GM10266 (cell line): ENCODE data around the gene PCDHGA5.
"Not testable (repeated sequence)": the region's sequence is repeated elsewhere in the genome, so short reads cannot be mapped to it uniquely, and the experiment has no call there.

Experiments used
- DNase-seq: peaks from one replicate; pipeline ENCODE4 v3.0.0; 2012; ENCODE audit errors: extremely low spot score
- TF ChIP-seq, protein P1 (sequence below): IDR thresholded peaks from 2 replicates; pipeline ENCODE4 v1.5.1; 2012; ENCODE audit warnings: mild to moderate bottlenecking, low read depth; ENCODE audit not compliant: control insufficient read depth, insufficient read depth; ENCODE audit errors: missing control alignments

PCDHGA5 gene

DNA sequence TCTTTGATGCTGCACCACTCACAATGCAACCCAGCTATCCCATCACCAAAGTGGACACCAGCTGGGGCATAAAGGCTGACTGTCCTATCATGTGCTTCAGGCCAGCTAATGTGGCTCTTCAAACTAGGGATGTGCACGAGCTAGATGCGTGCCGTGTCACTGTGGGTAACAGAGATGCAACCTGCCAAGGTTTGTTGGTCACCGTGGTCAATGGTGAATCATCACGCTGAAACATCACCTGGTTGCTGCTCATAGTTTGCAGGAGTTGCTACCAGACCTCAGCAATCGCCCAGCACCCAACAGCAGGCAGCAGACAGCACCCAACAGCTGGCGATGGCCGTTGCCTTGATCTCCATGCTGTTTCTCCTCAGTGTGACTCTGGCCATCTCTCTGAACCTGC, 35.7 kb upstream of the PCDHGA5 start:
- TF ChIP-seq, protein P1, sequence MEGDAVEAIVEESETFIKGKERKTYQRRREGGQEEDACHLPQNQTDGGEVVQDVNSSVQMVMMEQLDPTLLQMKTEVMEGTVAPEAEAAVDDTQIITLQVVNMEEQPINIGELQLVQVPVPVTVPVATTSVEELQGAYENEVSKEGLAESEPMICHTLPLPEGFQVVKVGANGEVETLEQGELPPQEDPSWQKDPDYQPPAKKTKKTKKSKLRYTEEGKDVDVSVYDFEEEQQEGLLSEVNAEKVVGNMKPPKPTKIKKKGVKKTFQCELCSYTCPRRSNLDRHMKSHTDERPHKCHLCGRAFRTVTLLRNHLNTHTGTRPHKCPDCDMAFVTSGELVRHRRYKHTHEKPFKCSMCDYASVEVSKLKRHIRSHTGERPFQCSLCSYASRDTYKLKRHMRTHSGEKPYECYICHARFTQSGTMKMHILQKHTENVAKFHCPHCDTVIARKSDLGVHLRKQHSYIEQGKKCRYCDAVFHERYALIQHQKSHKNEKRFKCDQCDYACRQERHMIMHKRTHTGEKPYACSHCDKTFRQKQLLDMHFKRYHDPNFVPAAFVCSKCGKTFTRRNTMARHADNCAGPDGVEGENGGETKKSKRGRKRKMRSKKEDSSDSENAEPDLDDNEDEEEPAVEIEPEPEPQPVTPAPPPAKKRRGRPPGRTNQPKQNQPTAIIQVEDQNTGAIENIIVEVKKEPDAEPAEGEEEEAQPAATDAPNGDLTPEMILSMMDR: no peak
- no peak for DNase-seq

GRCh38 chr5:141330299-141331080, 33.5 kb upstream of the PCDHGA5 start, which contains the start of gene PCDHGA1:
Gene PCDHGA1 (plus strand): TSS chr5:141330514.
- DNase-seq: no peak
- TF ChIP-seq, protein P1: peak; percentile 29

- not testable (repeated sequence) for DNase-seq
Measured at GRCh38 chr5:141332571-141332970, 31.4 kb upstream of the PCDHGA5 start.

DNA sequence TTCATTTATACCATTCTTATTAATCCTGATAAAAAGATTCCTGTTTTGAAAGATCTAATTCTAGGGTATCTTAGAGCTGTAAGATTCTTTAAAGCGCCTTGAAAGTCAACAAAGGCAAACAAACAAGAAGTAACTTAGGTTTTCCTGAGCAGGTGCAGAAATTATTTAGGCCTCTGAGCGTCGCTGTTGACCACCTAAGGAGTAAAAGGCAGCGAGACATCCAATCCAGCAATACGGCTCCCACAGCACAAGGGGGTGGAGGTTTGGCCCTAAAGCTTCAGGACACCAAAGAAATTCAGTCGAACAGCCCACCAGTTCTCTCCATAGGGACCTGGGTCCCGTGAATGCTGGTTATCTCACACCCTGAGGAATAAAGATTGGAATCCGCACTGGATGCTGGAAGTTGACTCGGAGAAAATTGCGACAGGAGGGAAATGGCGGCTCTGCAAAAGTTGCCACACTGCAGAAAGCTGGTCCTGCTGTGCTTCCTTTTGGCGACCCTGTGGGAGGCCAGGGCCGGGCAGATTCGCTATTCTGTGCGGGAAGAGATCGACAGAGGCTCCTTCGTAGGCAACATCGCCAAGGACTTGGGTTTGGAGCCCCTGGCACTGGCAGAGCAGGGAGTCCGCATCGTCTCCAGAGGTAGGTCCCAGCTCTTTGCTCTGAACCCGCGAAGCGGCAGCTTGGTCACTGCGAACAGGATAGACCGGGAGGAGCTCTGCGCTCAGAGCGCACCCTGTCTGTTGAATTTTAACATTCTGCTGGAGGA, 25.2 kb upstream of the PCDHGA5 start, which contains the start of gene PCDHGA2:
TSS of gene PCDHGA2 (plus strand) at position 223 of the 769 bp plus-strand sequence.
- DNase-seq: peak; percentile 55
- TF ChIP-seq, protein P1: peak; percentile 30

- not testable (repeated sequence) for DNase-seq
Measured at GRCh38 chr5:141340781-141341354, 23.1 kb upstream of the PCDHGA5 start.

GRCh38 chr5:141342773-141343172, 21.2 kb upstream of the PCDHGA5 start:
- DNase-seq: no peak
- TF ChIP-seq, protein P1: no peak

DNA sequence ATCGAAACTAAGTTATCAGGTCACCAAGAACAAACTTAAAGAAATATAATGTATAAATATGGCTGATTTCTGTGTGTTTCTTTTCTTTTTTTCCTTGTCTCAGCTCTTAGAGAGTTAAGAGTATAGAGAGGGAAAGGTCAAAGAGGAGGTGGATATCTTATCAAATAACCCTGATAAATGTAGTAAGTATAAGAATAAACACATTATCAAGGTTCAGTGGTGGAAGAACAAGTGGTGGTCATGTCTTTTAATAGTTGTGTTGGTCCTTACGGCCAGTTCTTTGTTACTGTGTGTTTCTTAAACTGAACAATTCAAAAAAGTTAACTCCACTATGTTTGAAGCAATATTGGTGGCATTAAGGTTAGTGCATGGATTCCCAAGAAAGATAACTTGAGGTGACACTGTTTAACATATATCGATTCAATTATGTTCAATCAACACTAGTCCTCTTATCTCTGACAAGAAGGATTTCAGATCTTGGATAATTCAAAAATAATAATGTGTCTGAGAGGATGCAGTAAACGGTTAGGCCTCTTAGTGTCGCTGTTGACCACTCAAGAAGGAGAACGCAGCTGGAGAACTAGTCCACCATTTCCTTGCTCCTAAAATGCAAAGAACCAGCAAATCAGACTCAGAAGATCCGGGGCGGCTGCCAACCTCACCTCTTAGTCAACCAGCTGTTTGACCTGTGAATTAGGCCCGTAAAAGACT, 20.6 kb upstream of the PCDHGA5 start, which contains the start of gene PCDHGA3:
TSS of gene PCDHGA3 (plus strand) at position 588 of the 711 bp plus-strand sequence. CDS start 205 bp downstream, outside the sequence.
- TF ChIP-seq, protein P1: peak; percentile 26
- DNase-seq: peak; percentile 65

GRCh38 chr5:141343953-141344463, 20.0 kb upstream of the PCDHGA5 start:
- TF ChIP-seq, protein P1: no peak
- DNase-seq: no peak
